Stomach smooth muscle (tissue), 2 donors: ENCODE data around the gene SHISAL1.

ENCODE experiments used
- H3K27ac ChIP-seq: one replicate; pipeline ENCODE4 v1.7.0; 2013; ENCODE audit warnings: mild to moderate bottlenecking, low read length, inconsistent platforms
- H3K27me3 ChIP-seq, 2 donors: one replicate each; pipeline ENCODE4 v1.7.0; 2013; ENCODE audit warnings: low read length in 2 of 2; ENCODE audit not compliant: insufficient read depth in 2 of 2, control insufficient read depth in 1 of 2
- H3K36me3 ChIP-seq, 2 donors: one replicate each; pipeline ENCODE4 v1.7.0; 2013; ENCODE audit warnings: low read length in 2 of 2; ENCODE audit not compliant: control insufficient read depth in 2 of 2, insufficient read depth in 2 of 2
- H3K4me1 ChIP-seq: one replicate; pipeline ENCODE4 v1.7.0; 2013; ENCODE audit warnings: low read length; ENCODE audit not compliant: control insufficient read depth, insufficient read depth
- H3K4me3 ChIP-seq, 2 donors: one replicate each; pipeline ENCODE4 v1.7.0; 2013; ENCODE audit warnings: low read length in 2 of 2
- H3K9ac ChIP-seq, 2 donors: one replicate each; pipeline ENCODE4 v1.7.0; 2013; ENCODE audit warnings: low read length in 2 of 2, mild to moderate bottlenecking in 1 of 2
- H3K9me3 ChIP-seq, 2 donors: one replicate each; pipeline ENCODE4 v1.7.0; 2013; ENCODE audit warnings: low read length in 2 of 2; ENCODE audit not compliant: control insufficient read depth in 2 of 2
- donor health status: healthy.
- donor health status: Pancreatic carcinoma.

The SHISAL1 gene

GRCh38 chr22:44353041-44353440, 40.3 kb upstream of the SHISAL1 start:
- Histone ChIP-seq H3K4me3 (no peak overlapping the region), H3K36me3 (no peaks in the 10 kb centered on the region), H3K9me3 (no peaks in the 10 kb centered on the region), H3K9ac (no peak overlapping the region), H3K4me1 (peaks cover 19% of the 10 kb centered on the region), H3K27ac (no peak overlapping the region), H3K27me3 (no peaks in the 10 kb centered on the region)

GRCh38 chr22:44352378-44353035, 39.8 kb upstream of the SHISAL1 start:
- Histone ChIP-seq H3K27ac (no peak overlapping the region), H3K9me3 (no peaks in the 10 kb centered on the region), H3K9ac (no peak overlapping the region), H3K36me3 (no peaks in the 10 kb centered on the region), H3K4me1 (peaks cover 14% of the 10 kb centered on the region), H3K27me3 (no peaks in the 10 kb centered on the region), H3K4me3 (no peak overlapping the region)

GRCh38 chr22:44351685-44352377, 39.1 kb upstream of the SHISAL1 start:
- no peak overlapping the region for H3K4me3 ChIP-seq
- H3K9ac ChIP-seq = peak overlapping the region in 1 of 2 donors; percentile 28
- peaks cover 7% of the 10 kb centered on the region for H3K4me1 ChIP-seq
- no peaks in the 10 kb centered on the region for H3K27me3 ChIP-seq
- H3K27ac ChIP-seq = no peak overlapping the region
- no peaks in the 10 kb centered on the region for H3K36me3 ChIP-seq
- no peaks in the 10 kb centered on the region for H3K9me3 ChIP-seq

GRCh38 chr22:44351037-44351436, 38.3 kb upstream of the SHISAL1 start:
- H3K27me3 ChIP-seq = no peaks in the 10 kb centered on the region
- H3K9me3 ChIP-seq = no peaks in the 10 kb centered on the region
- no peak overlapping the region for H3K4me3 ChIP-seq
- no peak overlapping the region for H3K9ac ChIP-seq
- H3K4me1 ChIP-seq = peaks cover 7% of the 10 kb centered on the region
- no peaks in the 10 kb centered on the region for H3K36me3 ChIP-seq
- no peak overlapping the region for H3K27ac ChIP-seq

- no peaks in the 10 kb centered on the region for H3K27me3 ChIP-seq
- no peak overlapping the region for H3K27ac ChIP-seq
- H3K9me3 ChIP-seq = no peaks in the 10 kb centered on the region
- no peak overlapping the region for H3K9ac ChIP-seq
- H3K36me3 ChIP-seq = no peaks in the 10 kb centered on the region
- peaks cover 7% of the 10 kb centered on the region for H3K4me1 ChIP-seq
- no peak overlapping the region for H3K4me3 ChIP-seq
Observed at GRCh38 chr22:44349594-44349993, 36.8 kb upstream of the SHISAL1 start.

GRCh38 chr22:44348971-44349560, 36.3 kb upstream of the SHISAL1 start:
- Histone ChIP-seq H3K4me3 (no peak overlapping the region), H3K27ac (no peak overlapping the region), H3K9me3 (no peaks in the 10 kb centered on the region), H3K27me3 (no peaks in the 10 kb centered on the region), H3K4me1 (peaks cover 7% of the 10 kb centered on the region), H3K9ac (no peak overlapping the region), H3K36me3 (no peaks in the 10 kb centered on the region)

GRCh38 chr22:44347549-44347948, 34.8 kb upstream of the SHISAL1 start:
- Histone ChIP-seq H3K4me3 (no peak overlapping the region), H3K27ac (no peak overlapping the region), H3K9me3 (no peaks in the 10 kb centered on the region), H3K9ac (no peak overlapping the region), H3K27me3 (no peaks in the 10 kb centered on the region), H3K4me1 (peaks cover 8% of the 10 kb centered on the region), H3K36me3 (no peaks in the 10 kb centered on the region)

GRCh38 chr22:44347080-44347479, 34.3 kb upstream of the SHISAL1 start:
- Histone ChIP-seq H3K36me3 (no peaks in the 10 kb centered on the region), H3K27me3 (no peaks in the 10 kb centered on the region), H3K9ac (no peak overlapping the region), H3K9me3 (no peaks in the 10 kb centered on the region), H3K4me3 (no peak overlapping the region), H3K27ac (no peak overlapping the region), H3K4me1 (peaks cover 11% of the 10 kb centered on the region)

GRCh38 chr22:44345872-44346271, 33.1 kb upstream of the SHISAL1 start:
- H3K36me3 ChIP-seq = no peaks in the 10 kb centered on the region
- no peak overlapping the region for H3K27ac ChIP-seq
- no peaks in the 10 kb centered on the region for H3K27me3 ChIP-seq
- no peaks in the 10 kb centered on the region for H3K9me3 ChIP-seq
- no peak overlapping the region for H3K4me3 ChIP-seq
- H3K9ac ChIP-seq = no peak overlapping the region
- peaks cover 17% of the 10 kb centered on the region for H3K4me1 ChIP-seq

GRCh38 chr22:44344407-44344806, 31.7 kb upstream of the SHISAL1 start:
- Histone ChIP-seq H3K36me3 (no peaks in the 10 kb centered on the region), H3K27me3 (peaks cover 0 to 2% of the 10 kb centered on the region in 2 donors), H3K4me1 (peaks cover 26% of the 10 kb centered on the region), H3K4me3 (no peak overlapping the region), H3K27ac (no peak overlapping the region), H3K9me3 (no peaks in the 10 kb centered on the region), H3K9ac (no peak overlapping the region)
